ENCODE results near the gene CHD9.

Gene CHD9

GRCh38 chr16:53191413-53191812 lies 136.6 kb downstream of the CHD9 start:
- Histone ChIP-seq H4K12ac (ENCODE audit: low read depth, low read length) (no peak overlapping the region), H3K4me3 (ENCODE audit: low read depth, low read length) (no peak overlapping the region)
- WGBS (ENCODE audit: extremely low coverage, insufficient coverage, insufficient read length): no CpG with 5 or more reads among the region's 1 CpG

GRCh38 chr16:53198933-53199332 lies 144.1 kb downstream of the CHD9 start:
- Histone ChIP-seq H2BK5ac (ENCODE audit: low read depth, low read length, poor library complexity) (no peak overlapping the region), H3K9me3 (ENCODE audit: insufficient read depth, low read depth, low read length) (no peaks in the 10 kb centered on the region), H3K9ac (ENCODE audit: low read length) (no peak overlapping the region), H3K18ac (ENCODE audit: low read length) (no peak overlapping the region), H2AK5ac (ENCODE audit: low read length) (no peak overlapping the region), H2BK12ac (ENCODE audit: low read length) (no peak overlapping the region), H3K4me3 (ENCODE audit: low read depth, low read length) (no peak overlapping the region), H3K27ac (ENCODE audit: low read depth, low read length) (no peak overlapping the region), H3K27me3 (ENCODE audit: insufficient read depth, low read length) (no peaks in the 10 kb centered on the region), H3K79me2 (ENCODE audit: control insufficient read depth, insufficient read depth, low read length, poor library complexity) (no peaks in the 10 kb centered on the region), H3K79me1 (ENCODE audit: low read length) (no peaks in the 10 kb centered on the region), H4K8ac (ENCODE audit: low read depth, low read length) (no peak overlapping the region), H4K91ac (ENCODE audit: low read depth, low read length) (no peak overlapping the region), H3K36me3 (ENCODE audit: control insufficient read depth in 1 of 2, insufficient read depth in 2 of 2, low read length in 2 of 2) (peaks cover 0 to 3% of the 10 kb centered on the region in 2 experiments), H3K23ac (ENCODE audit: low read length) (no peak overlapping the region), H3K4ac (ENCODE audit: low read depth, low read length) (no peak overlapping the region), H4K12ac (ENCODE audit: low read depth, low read length) (no peak overlapping the region), H3K4me2 (ENCODE audit: low read length) (no peak overlapping the region), H3K14ac (ENCODE audit: low read length) (no peak overlapping the region), H3K4me1 (ENCODE audit: control insufficient read depth in 1 of 2, insufficient read depth in 2 of 2, low read length in 2 of 2) (no peaks in the 10 kb centered on the region), H2AFZ (ENCODE audit: insufficient read depth, low read length, poor library complexity) (no peak overlapping the region), H2BK120ac (ENCODE audit: insufficient read depth, low read length, poor library complexity) (no peak overlapping the region)
- no peak for DNase-seq

More at GRCh38 chr16:53191413-53191812, 136.6 kb downstream of the CHD9 start:
- Histone ChIP-seq H3K27me3 (ENCODE audit: insufficient read depth, low read length) (no peaks in the 10 kb centered on the region), H4K91ac (ENCODE audit: low read depth, low read length) (no peak overlapping the region), H3K9me3 (ENCODE audit: insufficient read depth, low read depth, low read length) (no peaks in the 10 kb centered on the region), H2BK12ac (ENCODE audit: low read length) (no peak overlapping the region), H3K18ac (ENCODE audit: low read length) (no peak overlapping the region), H2AK5ac (ENCODE audit: low read length) (no peak overlapping the region), H4K8ac (ENCODE audit: low read depth, low read length) (no peak overlapping the region), H3K23ac (ENCODE audit: low read length) (no peak overlapping the region), H3K14ac (ENCODE audit: low read length) (no peak overlapping the region), H3K36me3 (ENCODE audit: control insufficient read depth in 1 of 2, insufficient read depth in 2 of 2, low read length in 2 of 2) (no peaks in the 10 kb centered on the region), H3K79me2 (ENCODE audit: control insufficient read depth, insufficient read depth, low read length, poor library complexity) (no peaks in the 10 kb centered on the region), H3K4ac (ENCODE audit: low read depth, low read length) (no peak overlapping the region), H2BK120ac (ENCODE audit: insufficient read depth, low read length, poor library complexity) (no peak overlapping the region), H2AFZ (ENCODE audit: insufficient read depth, low read length, poor library complexity) (no peak overlapping the region), H3K27ac (ENCODE audit: low read depth, low read length) (no peak overlapping the region), H2BK5ac (ENCODE audit: low read depth, low read length, poor library complexity) (no peak overlapping the region), H3K4me1 (ENCODE audit: control insufficient read depth in 1 of 2, insufficient read depth in 2 of 2, low read length in 2 of 2) (no peaks in the 10 kb centered on the region), H3K79me1 (ENCODE audit: low read length) (no peaks in the 10 kb centered on the region), H3K9ac (ENCODE audit: low read length) (no peak overlapping the region), H3K4me2 (ENCODE audit: low read length) (no peak overlapping the region)
- DNase-seq: no peak

GRCh38 chr16:53201900-53202299 lies 147.1 kb downstream of the CHD9 start:
- H3K27ac ChIP-seq (ENCODE audit: low read depth, low read length): no peak overlapping the region
- H3K18ac ChIP-seq (ENCODE audit: low read length): no peak overlapping the region
- no peak overlapping the region for H4K91ac ChIP-seq (ENCODE audit: low read depth, low read length)
- H4K8ac ChIP-seq (ENCODE audit: low read depth, low read length): no peak overlapping the region
- H3K4me1 ChIP-seq (ENCODE audit: control insufficient read depth in 1 of 2, insufficient read depth in 2 of 2, low read length in 2 of 2): no peaks in the 10 kb centered on the region
- DNase-seq: no peak
- no peaks in the 10 kb centered on the region for H3K27me3 ChIP-seq (ENCODE audit: insufficient read depth, low read length)
- H3K36me3 ChIP-seq (ENCODE audit: control insufficient read depth in 1 of 2, insufficient read depth in 2 of 2, low read length in 2 of 2): peaks cover 0 to 3% of the 10 kb centered on the region in 2 experiments
- H4K12ac ChIP-seq (ENCODE audit: low read depth, low read length): no peak overlapping the region
- H3K79me2 ChIP-seq (ENCODE audit: control insufficient read depth, insufficient read depth, low read length, poor library complexity): no peaks in the 10 kb centered on the region
- H2BK5ac ChIP-seq (ENCODE audit: low read depth, low read length, poor library complexity): no peak overlapping the region
- no CpG with 5 or more reads among the region's 1 CpG for WGBS (ENCODE audit: extremely low coverage, insufficient coverage, insufficient read length)
- H2BK120ac ChIP-seq (ENCODE audit: insufficient read depth, low read length, poor library complexity): no peak overlapping the region
- no peak overlapping the region for H3K9ac ChIP-seq (ENCODE audit: low read length)
- no peak overlapping the region for H3K14ac ChIP-seq (ENCODE audit: low read length)
- no peak overlapping the region for H3K4ac ChIP-seq (ENCODE audit: low read depth, low read length)
- no peaks in the 10 kb centered on the region for H3K79me1 ChIP-seq (ENCODE audit: low read length)
- no peak overlapping the region for H3K4me2 ChIP-seq (ENCODE audit: low read length)
- H2AK5ac ChIP-seq (ENCODE audit: low read length): no peak overlapping the region
- H3K4me3 ChIP-seq (ENCODE audit: low read depth, low read length): no peak overlapping the region
- no peak overlapping the region for H3K23ac ChIP-seq (ENCODE audit: low read length)
- H2AFZ ChIP-seq (ENCODE audit: insufficient read depth, low read length, poor library complexity): no peak overlapping the region
- H2BK12ac ChIP-seq (ENCODE audit: low read length): no peak overlapping the region
- no peaks in the 10 kb centered on the region for H3K9me3 ChIP-seq (ENCODE audit: insufficient read depth, low read depth, low read length)

GRCh38 chr16:53202398-53202797 lies 147.6 kb downstream of the CHD9 start:
- Histone ChIP-seq H4K8ac (ENCODE audit: low read depth, low read length) (no peak overlapping the region), H4K91ac (ENCODE audit: low read depth, low read length) (no peak overlapping the region), H3K9ac (ENCODE audit: low read length) (no peak overlapping the region), H3K4me1 (ENCODE audit: control insufficient read depth in 1 of 2, insufficient read depth in 2 of 2, low read length in 2 of 2) (no peaks in the 10 kb centered on the region), H3K9me3 (ENCODE audit: insufficient read depth, low read depth, low read length) (no peaks in the 10 kb centered on the region), H3K79me1 (ENCODE audit: low read length) (no peaks in the 10 kb centered on the region), H3K4me3 (ENCODE audit: low read depth, low read length) (no peak overlapping the region), H3K27me3 (ENCODE audit: insufficient read depth, low read length) (no peaks in the 10 kb centered on the region), H3K4ac (ENCODE audit: low read depth, low read length) (no peak overlapping the region), H2BK5ac (ENCODE audit: low read depth, low read length, poor library complexity) (no peak overlapping the region), H2AFZ (ENCODE audit: insufficient read depth, low read length, poor library complexity) (no peak overlapping the region), H3K18ac (ENCODE audit: low read length) (no peak overlapping the region), H2BK120ac (ENCODE audit: insufficient read depth, low read length, poor library complexity) (no peak overlapping the region), H4K12ac (ENCODE audit: low read depth, low read length) (no peak overlapping the region), H2BK12ac (ENCODE audit: low read length) (no peak overlapping the region), H3K79me2 (ENCODE audit: control insufficient read depth, insufficient read depth, low read length, poor library complexity) (no peaks in the 10 kb centered on the region), H2AK5ac (ENCODE audit: low read length) (no peak overlapping the region), H3K23ac (ENCODE audit: low read length) (no peak overlapping the region), H3K4me2 (ENCODE audit: low read length) (no peak overlapping the region), H3K27ac (ENCODE audit: low read depth, low read length) (no peak overlapping the region), H3K36me3 (ENCODE audit: control insufficient read depth in 1 of 2, insufficient read depth in 2 of 2, low read length in 2 of 2) (peaks cover 0 to 3% of the 10 kb centered on the region in 2 experiments), H3K14ac (ENCODE audit: low read length) (no peak overlapping the region)
- no peak for DNase-seq

Measured in trophoblast cell (in vitro differentiated cells and primary cell).